GM18951 (cell line): Measurements from ENCODE around the gene RTN4IP1.

Experiments
- POLR2A ChIP-seq: IDR thresholded peaks from 4 replicates; pipeline ENCODE4 v1.6.1; 2011; ENCODE audit warnings: mild to moderate bottlenecking; ENCODE audit not compliant: insufficient read length, insufficient read depth; ENCODE audit errors: extremely low read depth
- in situ Hi-C: fragments of 300-500 bp; cut with MboI; formaldehyde crosslinking; loops from one replicate; pipeline ENCODE4 v1.12.0; 2022; ENCODE audit warnings: low sequenced_read_pairs, mixed read lengths, inconsistent platforms; ENCODE audit not compliant: unreplicated experiment

The RTN4IP1 gene

GRCh38 chr6:106539936-106540335, 89.4 kb downstream of the RTN4IP1 start:
- in situ Hi-C loops: no loop called here
- TF ChIP-seq POLR2A: no peak

GRCh38 chr6:106538145-106538544, 91.2 kb downstream of the RTN4IP1 start:
- in situ Hi-C loops: no loop called here

GRCh38 chr6:106537662-106538061, 91.6 kb downstream of the RTN4IP1 start:
- in situ Hi-C loops: no loop called here
- TF ChIP-seq POLR2A: no peak

More at GRCh38 chr6:106538145-106538544, 91.2 kb downstream of the RTN4IP1 start:
- no peak for TF ChIP-seq POLR2A

GRCh38 chr6:106536851-106537250, 92.4 kb downstream of the RTN4IP1 start:
- no peak for TF ChIP-seq POLR2A
- in situ Hi-C loops: no loop called here

GRCh38 chr6:106536357-106536756, 92.9 kb downstream of the RTN4IP1 start:
- in situ Hi-C loops: no loop called here
- no peak for TF ChIP-seq POLR2A

GRCh38 chr6:106535012-106535411, 94.3 kb downstream of the RTN4IP1 start:
- in situ Hi-C loops: no loop called here
- TF ChIP-seq POLR2A: no peak

- in situ Hi-C loops: no loop called here
- no peak for TF ChIP-seq POLR2A
These were observed 94.7 kb downstream of the RTN4IP1 start for GRCh38 chr6:106534564-106534982.

- in situ Hi-C loops: no loop called here
- no peak for TF ChIP-seq POLR2A
These were observed 95.3 kb downstream of the RTN4IP1 start for GRCh38 chr6:106534004-106534403.

GRCh38 chr6:106533054-106533453, 96.2 kb downstream of the RTN4IP1 start:
- no peak for TF ChIP-seq POLR2A
- in situ Hi-C loops: no loop called here

- TF ChIP-seq POLR2A: no peak
- in situ Hi-C loops: no loop called here
These were observed 98.8 kb downstream of the RTN4IP1 start for GRCh38 chr6:106530502-106530901.

GRCh38 chr6:106530026-106530425, 99.3 kb downstream of the RTN4IP1 start:
- in situ Hi-C loops: no loop called here
- TF ChIP-seq POLR2A: no peak

GRCh38 chr6:106529438-106529837, 99.9 kb downstream of the RTN4IP1 start:
- TF ChIP-seq POLR2A: no peak
- in situ Hi-C loops: no loop called here

- no peak for TF ChIP-seq POLR2A
- in situ Hi-C loops: no loop called here
These were observed 100.8 kb downstream of the RTN4IP1 start for GRCh38 chr6:106528521-106528920.

GRCh38 chr6:106527979-106528378, 101.3 kb downstream of the RTN4IP1 start:
- no peak for TF ChIP-seq POLR2A
- in situ Hi-C loops: no loop called here

GRCh38 chr6:106527117-106527516, 102.2 kb downstream of the RTN4IP1 start:
- in situ Hi-C loops: no loop called here
- no peak for TF ChIP-seq POLR2A
